RWPE1 (cell line): ENCODE measurements around the gene VIL1.

ENCODE experiments used
- CTCF ChIA-PET: fragments of 350-600 bp; sonication (Branson Sonifier 250); formaldehyde crosslinking; extraction: SDS; loops from one replicate; lab custom pipeline; 2021; lab: Yijun Ruan, JAX
- POLR2A ChIA-PET: fragments of 400-600 bp; formaldehyde crosslinking; extraction: SDS; loops from one replicate; lab custom pipeline; 2020; ENCODE audit warnings: antibody characterized with exemption; ENCODE audit not compliant: low non-redundant PET; lab: Yijun Ruan, JAX
- DNase-seq: peaks from one replicate; pipeline ENCODE4 v3.0.0; 2012; ENCODE audit warnings: low spot score
- H3K27ac ChIP-seq: fragments of 450-650 bp; 2 replicates; pipeline ENCODE4 v1.5.1; 2017
- TF ChIP-seq, protein P1 (sequence below): fragments of 450-650 bp; conservative IDR thresholded peaks from 2 replicates; pipeline ENCODE4 v1.5.1; 2017; ENCODE audit warnings: low read depth, mild to moderate bottlenecking

The VIL1 gene

DNA sequence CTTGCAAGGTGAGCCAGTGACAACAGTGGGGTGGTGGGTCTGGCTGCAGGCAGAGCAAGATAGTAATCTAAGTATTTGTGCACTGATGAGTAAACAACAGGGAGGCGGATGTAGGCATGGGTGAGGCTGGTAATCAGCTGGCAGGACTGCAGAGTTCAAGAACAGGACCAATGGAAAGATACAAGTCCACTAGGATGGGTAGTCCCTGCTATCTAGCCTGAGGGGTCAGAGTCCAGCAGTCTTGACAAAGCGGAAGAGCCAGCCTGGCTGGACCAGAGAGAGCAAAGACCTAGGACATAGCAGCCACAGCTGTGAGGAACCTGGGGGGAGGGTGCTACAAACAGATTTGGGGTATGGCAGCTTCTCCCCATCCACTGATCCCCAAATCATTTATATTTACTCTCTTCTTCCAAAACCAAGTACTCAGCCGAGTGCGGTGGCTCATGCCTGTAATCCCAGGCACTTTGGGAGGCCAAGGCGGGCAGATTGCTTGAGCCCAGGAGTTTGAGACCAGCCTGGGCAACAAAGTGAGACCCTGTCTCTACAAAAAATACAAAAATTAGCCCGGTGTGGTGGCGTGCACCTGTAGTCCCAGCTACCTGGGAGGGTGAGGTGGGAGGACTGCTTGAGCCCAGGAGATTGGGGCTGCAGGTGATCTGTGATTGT is 25.9 kb downstream of the VIL1 start:
- no peak for DNase-seq
- ChIA-PET POLR2A (no interaction called here), CTCF (no interaction called here)
- TF ChIP-seq, protein P1, sequence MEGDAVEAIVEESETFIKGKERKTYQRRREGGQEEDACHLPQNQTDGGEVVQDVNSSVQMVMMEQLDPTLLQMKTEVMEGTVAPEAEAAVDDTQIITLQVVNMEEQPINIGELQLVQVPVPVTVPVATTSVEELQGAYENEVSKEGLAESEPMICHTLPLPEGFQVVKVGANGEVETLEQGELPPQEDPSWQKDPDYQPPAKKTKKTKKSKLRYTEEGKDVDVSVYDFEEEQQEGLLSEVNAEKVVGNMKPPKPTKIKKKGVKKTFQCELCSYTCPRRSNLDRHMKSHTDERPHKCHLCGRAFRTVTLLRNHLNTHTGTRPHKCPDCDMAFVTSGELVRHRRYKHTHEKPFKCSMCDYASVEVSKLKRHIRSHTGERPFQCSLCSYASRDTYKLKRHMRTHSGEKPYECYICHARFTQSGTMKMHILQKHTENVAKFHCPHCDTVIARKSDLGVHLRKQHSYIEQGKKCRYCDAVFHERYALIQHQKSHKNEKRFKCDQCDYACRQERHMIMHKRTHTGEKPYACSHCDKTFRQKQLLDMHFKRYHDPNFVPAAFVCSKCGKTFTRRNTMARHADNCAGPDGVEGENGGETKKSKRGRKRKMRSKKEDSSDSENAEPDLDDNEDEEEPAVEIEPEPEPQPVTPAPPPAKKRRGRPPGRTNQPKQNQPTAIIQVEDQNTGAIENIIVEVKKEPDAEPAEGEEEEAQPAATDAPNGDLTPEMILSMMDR = no peak
- H3K27ac ChIP-seq = no peak overlapping the region

DNA sequence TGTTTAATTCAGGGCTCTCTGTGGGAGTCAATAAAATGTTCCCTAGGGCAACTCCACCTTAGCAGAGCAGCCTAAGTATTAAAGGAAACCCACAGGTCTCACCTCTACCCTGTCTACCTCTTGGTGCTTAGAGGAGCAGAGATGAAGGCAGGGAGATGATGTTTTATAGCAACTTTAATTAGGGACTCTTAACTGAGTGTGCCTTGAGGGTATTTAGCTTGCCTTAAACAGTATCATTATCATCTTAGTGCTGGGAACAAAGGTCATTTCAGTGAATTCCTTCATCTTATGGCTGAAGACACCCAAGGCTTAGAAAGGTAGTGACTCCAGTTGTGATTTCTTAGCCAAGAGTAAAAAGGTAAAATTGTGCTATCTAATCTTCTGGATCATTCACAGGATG is 26.7 kb downstream of the VIL1 start:
- TF ChIP-seq, protein P1 = no peak
- CTCF ChIA-PET = no interaction called here

DNA sequence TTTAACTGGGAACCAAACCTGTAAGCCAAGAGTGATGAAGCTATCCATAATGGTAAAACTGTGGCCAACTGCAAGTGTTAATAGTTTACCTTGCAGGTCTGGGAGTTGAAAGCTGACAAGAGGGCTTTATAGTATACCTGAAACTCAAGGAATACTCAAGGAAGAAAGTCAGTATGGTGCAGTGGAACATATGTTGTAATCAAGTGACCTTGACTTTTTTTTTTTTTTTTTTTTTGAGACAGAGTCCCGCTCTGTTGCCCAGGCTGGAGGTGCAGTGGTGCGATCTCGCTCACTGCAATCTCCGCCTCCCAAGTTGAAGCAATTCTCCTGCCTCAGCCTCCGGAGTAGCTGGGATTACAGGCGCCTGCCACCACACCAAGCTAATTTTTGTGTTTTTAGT is 27.6 kb downstream of the VIL1 start:
- TF ChIP-seq, protein P1 = no peak
- DNase-seq = no peak
- POLR2A ChIA-PET = interaction anchor here (0.6 kb wide), 1 partner anchor 12 kb away, joined by 5 read pairs; no protein-coding TSS in a partner anchor
- CTCF ChIA-PET = interaction anchor here (0.6 kb wide), 1 partner anchor 635 kb away, joined by 3 read pairs; no protein-coding TSS in a partner anchor
- no peak overlapping the region for H3K27ac ChIP-seq

More for the DNA sequence above, 26.7 kb downstream of the VIL1 start:
- no peak overlapping the region for H3K27ac ChIP-seq
- no peak for DNase-seq
- POLR2A ChIA-PET = no interaction called here

DNA sequence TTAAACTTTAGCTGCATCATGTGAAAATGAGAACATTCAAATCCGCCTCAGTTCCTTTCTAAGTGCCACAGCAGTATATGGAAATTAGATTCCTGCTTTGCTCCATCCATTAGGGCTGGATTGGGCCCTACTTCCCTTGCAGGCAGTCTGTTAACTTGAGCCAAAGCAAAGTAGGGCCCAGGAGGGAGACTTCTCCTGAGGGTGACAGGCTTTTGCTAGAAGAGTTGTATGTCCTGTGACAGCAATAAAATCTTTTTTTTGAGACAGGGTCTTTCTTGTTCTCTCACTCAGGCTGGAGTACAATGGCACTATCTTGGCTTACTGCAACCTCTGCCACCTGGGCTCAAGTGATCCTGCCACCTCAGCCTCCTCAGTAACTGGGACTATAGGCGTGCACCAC is 28.1 kb downstream of the VIL1 start:
- no peak for DNase-seq
- ChIA-PET CTCF (no interaction called here), POLR2A (no interaction called here)
- TF ChIP-seq, protein P1 = no peak
- no peak overlapping the region for H3K27ac ChIP-seq

DNA sequence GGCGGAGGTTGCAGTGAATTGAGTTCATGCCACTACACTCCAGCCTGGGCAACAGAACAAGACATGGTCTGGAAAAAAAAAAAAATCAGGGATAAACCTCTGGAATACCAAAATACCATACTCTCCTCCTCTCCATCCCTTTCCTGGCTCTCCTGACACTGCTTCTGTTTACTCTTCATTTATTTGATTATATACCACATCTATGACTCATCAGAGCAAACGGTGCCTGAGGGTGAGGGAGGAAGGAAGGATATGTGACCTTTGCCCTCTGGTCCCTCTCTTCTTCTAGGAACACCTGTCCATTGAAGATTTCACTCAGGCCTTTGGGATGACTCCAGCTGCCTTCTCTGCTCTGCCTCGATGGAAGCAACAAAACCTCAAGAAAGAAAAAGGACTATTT is 30.0 kb downstream of the VIL1 start:
- TF ChIP-seq, protein P1 = no peak
- ChIA-PET CTCF (no interaction called here), POLR2A (no interaction called here)
- H3K27ac ChIP-seq = no peak overlapping the region
- DNase-seq = peak; percentile 70

DNA sequence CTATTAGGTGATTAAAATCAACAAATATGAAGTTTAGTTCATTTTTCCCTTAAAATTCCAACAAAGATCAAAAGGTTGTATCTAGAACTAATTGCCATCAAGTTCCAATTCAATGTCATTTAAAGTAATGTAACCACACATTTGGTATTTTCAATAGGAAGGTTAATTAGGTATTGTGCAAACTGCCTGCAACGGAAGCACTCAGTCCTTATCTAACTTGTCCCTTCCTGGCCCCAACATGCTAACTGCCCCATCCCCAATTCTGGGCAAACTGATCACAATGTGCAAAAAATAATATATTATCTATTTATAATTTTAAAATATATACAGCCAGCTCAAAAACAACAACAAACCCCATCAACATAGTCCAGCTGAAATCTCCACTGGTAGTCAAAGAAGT is 33.2 kb downstream of the VIL1 start:
- ChIA-PET POLR2A (no interaction called here), CTCF (no interaction called here)
- TF ChIP-seq, protein P1 = no peak
- DNase-seq = no peak
- H3K27ac ChIP-seq = no peak overlapping the region
